Keratinocyte (primary cell): Measurements from ENCODE around the gene VWA5A.

Experiments used
- CTCF ChIP-seq, 3 experiments: IDR thresholded peaks in 1 of 3; conservative IDR thresholded peaks in 1 of 3; optimal IDR thresholded peaks in 1 of 3; 2 replicates in 2 of 3; 3 replicates in 1 of 3; pipeline versions ENCODE3 to v1.5.1; 2011; ENCODE audit warnings: low read length in 3 of 3, mild to moderate bottlenecking in 3 of 3, moderate library complexity in 2 of 3, control low read depth in 1 of 3, inconsistent platforms in 1 of 3; ENCODE audit not compliant: insufficient read depth in 2 of 3; ENCODE audit errors: extremely low read depth in 1 of 3
- EZH2 ChIP-seq: IDR thresholded peaks from one replicate; pipeline ENCODE4 v1.6.1; 2012; ENCODE audit warnings: inconsistent platforms, mild to moderate bottlenecking, low read length, moderate library complexity

GRCh38 chr11:124069429-124070401 is 45.5 kb upstream of the VWA5A start:
- no peak for TF ChIP-seq EZH2
- TF ChIP-seq CTCF (optimal IDR thresholded peaks at IDR 0.05 in 1 of 3, IDR thresholded peaks at IDR 0.05 in 1 of 3, conservative IDR thresholded peaks at IDR 0.05 in 1 of 3; ENCODE audit: extremely low read depth in 1 of 3, insufficient read depth in 2 of 3, low read length in 3 of 3) = peak; percentile 86 to 87 (median 86)
